PC-9 (cell line): ENCODE measurements around the gene STUM. TPM values are rescaled to one million over a fixed set of nuclear protein-coding genes. Genes with fewer than 3 reads are reported as not detected.
"Not testable (repeated sequence)": the region's sequence is repeated elsewhere in the genome, so short reads cannot be mapped to it uniquely, and the experiment has no call there.

Source experiments
- BruUV-seq: library from RNA; stranded (reverse); fragments of 400-500 nt; replicated peaks from 2 replicates; lab custom pipeline; 2021; lab: Mats Ljungman, UMichigan
- CTCF ChIA-PET: fragments of 300-600 bp; sonication (Branson Sonifier 250); formaldehyde crosslinking; loops from one replicate; lab custom pipeline; 2022; ENCODE audit warnings: antibody characterized with exemption; lab: Charles Lee
- POLR2A ChIA-PET: fragments of 300-600 bp; sonication (Branson Sonifier 250); formaldehyde crosslinking; loops from one replicate; lab custom pipeline; 2022; ENCODE audit warnings: antibody characterized with exemption; ENCODE audit not compliant: unreplicated experiment; lab: Charles Lee
- DNase-seq, 2 experiments: peaks; one replicate each; pipeline versions ENCODE4 v3.0.0 to v3.0.0-alpha.2; 2015 to 2022; ENCODE audit warnings: mixed read lengths in 1 of 2
- H2AFZ ChIP-seq: fragments of 200-600 bp; sonication (generic); 2 replicates; pipeline ENCODE4 v1.8.1; 2017; ENCODE audit warnings: antibody characterized with exemption
- H3F3A ChIP-seq: fragments of 200-600 bp; sonication (generic); 2 replicates; pipeline ENCODE4 v1.8.1; 2017; ENCODE audit warnings: antibody characterized with exemption, mild to moderate bottlenecking, low read depth; ENCODE audit not compliant: insufficient read depth
- H3K27ac ChIP-seq: fragments of 200-600 bp; sonication (generic); 2 replicates; pipeline ENCODE4 v1.6.1; 2016; ENCODE audit warnings: mixed run types
- H3K27me3 ChIP-seq: fragments of 200-600 bp; sonication (generic); 2 replicates; pipeline ENCODE4 v1.6.1; 2016; ENCODE audit warnings: low read depth, mixed run types; ENCODE audit not compliant: insufficient read depth
- H3K36me3 ChIP-seq: fragments of 200-600 bp; sonication (generic); 2 replicates; pipeline ENCODE4 v1.6.1; 2016; ENCODE audit warnings: low read depth, mixed run types
- H3K4me1 ChIP-seq: fragments of 200-600 bp; sonication (generic); replicated peaks from 2 replicates; pipeline ENCODE4 v1.6.1; 2016; ENCODE audit warnings: mixed run types; ENCODE audit not compliant: insufficient read depth
- H3K4me2 ChIP-seq: fragments of 200-600 bp; sonication (generic); 2 replicates; pipeline ENCODE4 v1.6.1; 2017; ENCODE audit warnings: mixed run types
- H3K4me3 ChIP-seq: fragments of 200-600 bp; sonication (generic); 2 replicates; pipeline ENCODE4 v1.6.1; 2016; ENCODE audit warnings: mixed run types
- H3K79me2 ChIP-seq: fragments of 200-600 bp; sonication (generic); 2 replicates; pipeline ENCODE4 v1.6.1; 2017; ENCODE audit warnings: low read depth, mixed run types
- H3K9me2 ChIP-seq: fragments of 200-600 bp; sonication (generic); 2 replicates; pipeline ENCODE4 v1.8.1; 2017; ENCODE audit warnings: mild to moderate bottlenecking; ENCODE audit not compliant: insufficient read depth
- H3K9me3 ChIP-seq: fragments of 200-600 bp; sonication (generic); 2 replicates; pipeline ENCODE4 v1.8.1; 2016; ENCODE audit warnings: low read depth; ENCODE audit not compliant: insufficient read depth
- H4K20me1 ChIP-seq: fragments of 200-600 bp; sonication (generic); 2 replicates; pipeline ENCODE4 v1.8.1; 2017; ENCODE audit not compliant: insufficient read depth
- CTCF ChIP-seq: fragments of 200-600 bp; sonication (generic); conservative IDR thresholded peaks from 2 replicates; pipeline ENCODE4 v1.6.1; 2017; ENCODE audit warnings: mixed run types, antibody characterized with exemption, mild to moderate bottlenecking, moderate library complexity
- EZH2 ChIP-seq: fragments of 200-600 bp; sonication (generic); IDR thresholded peaks from 2 replicates; pipeline ENCODE4 v1.8.0; 2017; ENCODE audit warnings: antibody characterized with exemption, low read depth
- intact Hi-C: fragments of 100-400 bp; cut with micrococcal nuclease; formaldehyde crosslinking; loops from one replicate; pipeline ENCODE4 v1.10.0; 2022; ENCODE audit not compliant: unreplicated experiment
- total RNA-seq: library from RNA; stranded (reverse); gene quantifications from 2 replicates; pipeline ENCODE4 v1.2.3, GENCODE V29; 2021

STUM gene
- total RNA-seq, 1 experiment from 2014 or later: not detected

DNA sequence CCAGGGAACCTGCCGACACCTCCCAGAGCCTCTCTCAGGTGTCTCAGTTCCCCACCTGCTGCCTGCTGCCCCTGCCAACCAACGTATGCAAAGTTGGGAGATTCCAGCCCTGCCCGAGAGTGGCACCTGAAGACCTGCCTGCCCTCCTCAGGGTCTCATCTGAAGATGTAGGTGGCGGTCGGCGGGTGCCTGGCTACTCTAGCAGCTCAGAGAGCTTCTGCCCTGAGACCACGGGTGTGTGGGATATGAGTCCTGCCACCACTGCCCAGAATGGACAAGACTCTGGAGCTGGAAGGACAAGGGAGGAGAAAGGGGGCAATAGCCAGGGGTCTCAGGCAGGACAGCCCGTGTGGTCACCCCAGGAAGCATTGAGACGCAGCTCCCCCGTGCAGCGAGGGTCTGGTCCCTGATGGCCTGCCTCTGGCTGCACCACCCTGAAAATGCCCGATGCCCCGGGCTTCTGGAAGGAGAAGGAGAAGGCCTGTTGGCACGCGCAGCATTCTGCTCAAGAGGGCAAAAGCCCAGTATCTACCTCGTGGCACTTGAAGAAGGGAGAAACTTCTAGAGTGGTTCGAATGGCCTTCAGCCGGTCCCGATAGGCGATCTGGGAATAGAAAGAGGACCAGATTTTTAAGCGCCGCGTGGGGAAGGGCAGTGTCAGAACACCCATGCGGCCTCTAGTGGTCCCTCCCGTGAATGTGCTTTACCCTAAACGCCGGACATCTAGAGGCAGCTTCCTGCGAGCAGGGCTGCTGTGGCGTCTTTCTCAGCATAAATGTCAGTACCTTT, 88.8 kb downstream of the STUM start:
- Histone ChIP-seq H3K27ac (no peak overlapping the region), H3K9me3 (no peaks in the 10 kb centered on the region), H3F3A (peaks cover 5% of the 10 kb centered on the region), H3K4me3 (no peak overlapping the region), H3K9me2 (no peaks in the 10 kb centered on the region), H3K27me3 (no peaks in the 10 kb centered on the region), H3K36me3 (no peaks in the 10 kb centered on the region), H3K4me2 (no peak overlapping the region), H4K20me1 (no peaks in the 10 kb centered on the region), H3K79me2 (no peaks in the 10 kb centered on the region), H3K4me1 (peaks cover 22% of the 10 kb centered on the region), H2AFZ (no peak overlapping the region)
- TF ChIP-seq CTCF (no peak), EZH2 (no peak)
- intact Hi-C loops: no loop called here
- POLR2A ChIA-PET: no interaction called here
- DNase-seq: no peak
- CTCF ChIA-PET: interaction anchor here (0.6 to 0.7 kb wide), 2 partner anchors 11 to 505 kb away, joined by 3 read pairs; no protein-coding TSS in a partner anchor
- no TSS peak for BruUV-seq

DNA sequence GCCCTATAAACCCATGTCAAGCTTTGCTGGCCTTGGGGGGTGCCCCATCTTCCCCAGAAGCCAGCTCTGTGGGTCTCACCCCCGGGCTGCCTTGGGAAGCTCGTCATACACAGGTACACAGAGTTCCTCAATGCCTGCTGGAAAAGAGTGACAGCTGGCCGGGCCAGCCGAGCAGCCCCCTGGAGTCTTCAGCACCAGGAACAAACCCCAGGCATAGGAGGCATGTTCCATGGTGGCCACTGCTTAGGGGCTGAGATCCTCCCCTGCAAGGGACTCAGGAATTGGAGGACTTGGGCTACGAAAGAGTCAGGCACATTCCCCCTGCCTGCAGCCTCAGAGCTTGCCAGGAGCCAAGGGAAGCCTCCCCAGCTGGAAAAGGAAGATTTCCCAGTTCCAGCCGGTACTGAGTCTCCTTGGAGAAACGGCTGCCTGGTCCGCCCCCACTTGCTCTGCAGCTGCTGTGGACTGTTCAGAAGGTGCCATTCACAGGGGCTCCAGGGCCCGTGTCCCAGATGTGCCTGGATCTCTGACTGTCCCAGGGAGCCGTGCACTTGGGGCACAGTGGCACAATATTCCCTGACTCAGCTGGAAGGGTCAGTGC, 89.5 kb downstream of the STUM start:
- Histone ChIP-seq H3F3A (peaks cover 5% of the 10 kb centered on the region), H3K27ac (no peak overlapping the region), H4K20me1 (no peaks in the 10 kb centered on the region), H3K36me3 (no peaks in the 10 kb centered on the region), H2AFZ (no peak overlapping the region), H3K79me2 (no peaks in the 10 kb centered on the region), H3K4me2 (no peak overlapping the region), H3K4me1 (peaks cover 29% of the 10 kb centered on the region), H3K27me3 (no peaks in the 10 kb centered on the region), H3K9me2 (no peaks in the 10 kb centered on the region), H3K4me3 (no peak overlapping the region), H3K9me3 (no peaks in the 10 kb centered on the region)
- BruUV-seq: no TSS peak
- POLR2A ChIA-PET: no interaction called here
- no peak for DNase-seq
- intact Hi-C loops: no loop called here
- TF ChIP-seq CTCF (no peak), EZH2 (no peak)
- CTCF ChIA-PET: interaction anchor here (0.6 to 0.7 kb wide), 2 partner anchors 12 to 504 kb away, joined by 3 read pairs; no protein-coding TSS in a partner anchor

- TF ChIP-seq CTCF (no peak), EZH2 (no peak)
- Histone ChIP-seq H4K20me1 (no peaks in the 10 kb centered on the region), H3K27ac (no peak overlapping the region), H3K9me3 (no peaks in the 10 kb centered on the region), H2AFZ (no peak overlapping the region), H3K4me1 (peaks cover 34% of the 10 kb centered on the region), H3K4me2 (no peak overlapping the region), H3K9me2 (no peaks in the 10 kb centered on the region), H3F3A (peaks cover 9% of the 10 kb centered on the region), H3K36me3 (no peaks in the 10 kb centered on the region), H3K4me3 (no peak overlapping the region), H3K27me3 (no peaks in the 10 kb centered on the region), H3K79me2 (no peaks in the 10 kb centered on the region)
- DNase-seq: no peak
- BruUV-seq: no TSS peak
- POLR2A ChIA-PET: no interaction called here
- CTCF ChIA-PET: no interaction called here
- intact Hi-C loops: no loop called here
Observed at GRCh38 chr1:226638608-226639007, 90.0 kb downstream of the STUM start.

DNA sequence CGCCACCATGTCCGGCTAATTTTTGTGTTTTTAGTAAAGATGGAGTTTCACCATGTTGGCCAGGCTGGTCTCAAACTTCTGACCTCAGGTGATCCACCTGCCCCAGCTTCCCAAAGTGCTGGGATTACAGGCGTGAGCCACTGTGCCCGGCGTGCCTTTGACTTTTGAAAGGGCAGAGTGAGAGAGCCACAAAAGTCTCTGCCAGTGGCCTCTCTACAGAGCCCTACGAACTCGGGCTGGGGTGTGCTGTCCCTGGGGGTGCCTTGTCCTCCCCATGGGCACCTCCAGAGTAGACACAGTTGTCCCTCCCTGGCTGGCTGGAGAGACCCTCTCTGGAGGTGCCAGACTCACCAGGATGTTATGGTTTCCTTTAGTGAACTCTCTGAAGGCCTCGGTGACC, 90.6 kb downstream of the STUM start:
- H3K27ac ChIP-seq, H3K27me3 ChIP-seq, H3K9me3 ChIP-seq, intact Hi-C loops, H3K4me3 ChIP-seq, H3K79me2 ChIP-seq, H3K36me3 ChIP-seq, DNase-seq, POLR2A ChIA-PET, BruUV-seq, H2AFZ ChIP-seq, H4K20me1 ChIP-seq, H3K9me2 ChIP-seq, H3K4me2 ChIP-seq, CTCF ChIA-PET: not testable (repeated sequence)
- peaks cover 39% of the 10 kb centered on the region for H3K4me1 ChIP-seq
- H3F3A ChIP-seq: peaks cover 12% of the 10 kb centered on the region
